GM12891 (cell line): ENCODE results near the gene MBD5.

Source experiments
- POLR2A ChIP-seq: IDR thresholded peaks from 2 replicates; pipeline ENCODE4 v1.6.1; 2011; ENCODE audit warnings: low read depth, low read length, control low read depth
- POLR2AphosphoS5 ChIP-seq: IDR thresholded peaks from 2 replicates; pipeline ENCODE4 v1.6.1; 2011; ENCODE audit warnings: low read depth, low read length, control low read depth
- SPI1 ChIP-seq: IDR thresholded peaks from 2 replicates; pipeline ENCODE4 v1.6.1; 2011; ENCODE audit warnings: low read depth, low read length, control low read depth
- TAF1 ChIP-seq: IDR thresholded peaks from 2 replicates; pipeline ENCODE4 v1.6.1; 2011; ENCODE audit warnings: low read depth, low read length, control low read depth

GRCh38 chr2:148252646-148253045 lies 231.8 kb downstream of the MBD5 start:
- TF ChIP-seq POLR2AphosphoS5 (no peak), POLR2A (no peak), TAF1 (no peak), SPI1 (no peak)
